Measurements from ENCODE around the gene SEC24A.
"Not testable (repeated sequence)": the region's sequence is repeated elsewhere in the genome, so short reads cannot be mapped to it uniquely, and the experiment has no call there.

The SEC24A gene

GRCh38 chr5:134651531-134651930, 2.9 kb downstream of the SEC24A start:
- H3K4me3 ChIP-seq (ENCODE audit: low read depth, low read length) = no peak overlapping the region
- no peak for TF ChIP-seq CTCF (IDR thresholded peaks at IDR 0.05; ENCODE audit: borderline replicate concordance, insufficient read depth, low read depth, low read length)

GRCh38 chr5:134656690-134657089, 8.1 kb downstream of the SEC24A start:
- no peak overlapping the region for H3K4me3 ChIP-seq (ENCODE audit: low read depth, low read length)
- no peak for TF ChIP-seq CTCF (IDR thresholded peaks at IDR 0.05; ENCODE audit: borderline replicate concordance, insufficient read depth, low read depth, low read length)

GRCh38 chr5:134659456-134659855, 10.9 kb downstream of the SEC24A start:
- TF ChIP-seq CTCF (IDR thresholded peaks at IDR 0.05; ENCODE audit: borderline replicate concordance, insufficient read depth, low read depth, low read length) = no peak
- H3K4me3 ChIP-seq (ENCODE audit: low read depth, low read length) = no peak overlapping the region

- no peak overlapping the region for H3K4me3 ChIP-seq (ENCODE audit: low read depth, low read length)
- no peak for TF ChIP-seq CTCF (IDR thresholded peaks at IDR 0.05; ENCODE audit: borderline replicate concordance, insufficient read depth, low read depth, low read length)
These were observed 11.3 kb downstream of the SEC24A start for GRCh38 chr5:134659922-134660321.

- no peak overlapping the region for H3K4me3 ChIP-seq (ENCODE audit: low read depth, low read length)
- no peak for TF ChIP-seq CTCF (IDR thresholded peaks at IDR 0.05; ENCODE audit: borderline replicate concordance, insufficient read depth, low read depth, low read length)
These were observed 14.4 kb downstream of the SEC24A start for GRCh38 chr5:134662971-134663370.

- no peak overlapping the region for H3K4me3 ChIP-seq (ENCODE audit: low read depth, low read length)
- TF ChIP-seq CTCF (IDR thresholded peaks at IDR 0.05; ENCODE audit: borderline replicate concordance, insufficient read depth, low read depth, low read length) = no peak
These were observed 15.9 kb downstream of the SEC24A start for GRCh38 chr5:134664448-134664847.

- H3K4me3 ChIP-seq (ENCODE audit: low read depth, low read length) = not testable (repeated sequence)
These were observed 25.0 kb downstream of the SEC24A start for GRCh38 chr5:134673546-134673945.

GRCh38 chr5:134677357-134677756, 28.8 kb downstream of the SEC24A start:
- H3K4me3 ChIP-seq (ENCODE audit: low read depth, low read length) = not testable (repeated sequence)

GRCh38 chr5:134690144-134690543, 41.6 kb downstream of the SEC24A start:
- H3K4me3 ChIP-seq (ENCODE audit: low read depth, low read length) = not testable (repeated sequence)
